GM19372 (cell line): ENCODE results near the gene SLC30A10.
"Not testable (repeated sequence)": the region's sequence is repeated elsewhere in the genome, so short reads cannot be mapped to it uniquely, and the experiment has no call there.

Experiments used
- ATAC-seq: cut with Tn5 transposase; IDR thresholded peaks from one replicate; pipeline ENCODE4 v1.9.1; 2021; ENCODE audit warnings: mild to moderate bottlenecking, low read depth, moderate library complexity; ENCODE audit not compliant: unreplicated experiment

Gene SLC30A10

GRCh38 chr1:219927956-219928790 is at the start of gene SLC30A10:
TSS of gene SLC30A10 (minus strand) at chr1:219928557. CDS start at chr1:219928440, 117 bp downstream.
- ATAC-seq = no peak

GRCh38 chr1:219973213-219973612 is 44.9 kb upstream of the SLC30A10 start:
- no peak for ATAC-seq

GRCh38 chr1:219967361-219967760 is 39.0 kb upstream of the SLC30A10 start:
- no peak for ATAC-seq

- ATAC-seq = no peak
Observed at GRCh38 chr1:219966071-219966349, 37.7 kb upstream of the SLC30A10 start.

- no peak for ATAC-seq
Observed at GRCh38 chr1:219965285-219966070, 37.1 kb upstream of the SLC30A10 start.

GRCh38 chr1:219963432-219963831 is 35.1 kb upstream of the SLC30A10 start:
- ATAC-seq = no peak

- no peak for ATAC-seq
Observed at GRCh38 chr1:219961684-219962083, 33.3 kb upstream of the SLC30A10 start.

- no peak for ATAC-seq
Observed at GRCh38 chr1:219959540-219960203, 31.3 kb upstream of the SLC30A10 start.

- no peak for ATAC-seq
Observed at GRCh38 chr1:219958875-219959417, 30.6 kb upstream of the SLC30A10 start.

- ATAC-seq = no peak
Observed at GRCh38 chr1:219954736-219955421, 26.5 kb upstream of the SLC30A10 start.

- no peak for ATAC-seq
Observed at GRCh38 chr1:219954052-219954451, 25.7 kb upstream of the SLC30A10 start.

GRCh38 chr1:219952361-219952760 is 24.0 kb upstream of the SLC30A10 start:
- ATAC-seq = no peak

GRCh38 chr1:219949227-219949626 is 20.9 kb upstream of the SLC30A10 start:
- ATAC-seq = not testable (repeated sequence)

- not testable (repeated sequence) for ATAC-seq
Observed at GRCh38 chr1:219948766-219949165, 20.4 kb upstream of the SLC30A10 start.

- ATAC-seq = no peak
Observed at GRCh38 chr1:219945795-219946194, 17.4 kb upstream of the SLC30A10 start.

GRCh38 chr1:219941179-219942118 is 13.1 kb upstream of the SLC30A10 start:
- no peak for ATAC-seq

- ATAC-seq = no peak
Observed at GRCh38 chr1:219940707-219941106, 12.3 kb upstream of the SLC30A10 start.

GRCh38 chr1:219938706-219939105 is 10.3 kb upstream of the SLC30A10 start:
- no peak for ATAC-seq

GRCh38 chr1:219933763-219934162 is 5.4 kb upstream of the SLC30A10 start:
- ATAC-seq = not testable (repeated sequence)
